SJCRH30 (cell line): ENCODE measurements around the gene KLHL4. TPM values are rescaled to one million over a fixed set of nuclear protein-coding genes. Genes with fewer than 3 reads are reported as not detected.
A peak's percentile ranks its signal among the peaks of the same experiment; 100 is the strongest.
"Not testable (repeated sequence)": the region's sequence is repeated elsewhere in the genome, so short reads cannot be mapped to it uniquely, and the experiment has no call there.

Source experiments
- DNase-seq, 2 experiments: peaks; one replicate each; pipeline ENCODE4 v3.0.0-alpha.2; 2015 to 2020
- H3K27ac ChIP-seq: fragments of 250-450 bp; sonication (Bioruptor Pico); 2 replicates; pipeline ENCODE4 v1.5.1; 2020; ENCODE audit warnings: mild to moderate bottlenecking, moderate library complexity
- H3K27me3 ChIP-seq: fragments of 250-450 bp; sonication (Bioruptor Pico); 2 replicates; pipeline ENCODE4 v1.5.1; 2020; ENCODE audit warnings: mild to moderate bottlenecking, moderate library complexity
- H3K36me3 ChIP-seq: fragments of 250-450 bp; sonication (Bioruptor Pico); 2 replicates; pipeline ENCODE4 v1.5.1; 2020; ENCODE audit warnings: mild to moderate bottlenecking, moderate library complexity
- H3K4me1 ChIP-seq: fragments of 250-450 bp; sonication (Bioruptor Pico); 2 replicates; pipeline ENCODE4 v1.5.1; 2020; ENCODE audit warnings: mild to moderate bottlenecking, moderate library complexity
- H3K4me3 ChIP-seq: fragments of 250-450 bp; sonication (Bioruptor Pico); 2 replicates; pipeline ENCODE4 v1.5.1; 2020; ENCODE audit warnings: mild to moderate bottlenecking, moderate library complexity
- H3K9me3 ChIP-seq: fragments of 250-450 bp; sonication (Bioruptor Pico); replicated peaks from 2 replicates; pipeline ENCODE4 v1.5.1; 2020; ENCODE audit warnings: mild to moderate bottlenecking, moderate library complexity
- total RNA-seq: library from RNA; depleted of rRNA; stranded (reverse); fragments of >200 nt; shearing (Covaris generic); gene quantifications from 2 replicates; pipeline ENCODE4 v1.2.3, GENCODE V29; 2014

The KLHL4 gene
- total RNA-seq, 1 experiment from 2014 or later, result 0.20 TPM

- no peaks in the 10 kb centered on the region for H3K27me3 ChIP-seq
- no peak for DNase-seq
- H3K36me3 ChIP-seq, result no peaks in the 10 kb centered on the region
These were observed 64.9 kb downstream of the KLHL4 start for GRCh38 chrX:87582453-87582852.

GRCh38 chrX:87583679-87584078, 66.1 kb downstream of the KLHL4 start:
- Histone ChIP-seq H3K27ac (no peak overlapping the region), H3K9me3 (no peaks in the 10 kb centered on the region), H3K4me1 (no peaks in the 10 kb centered on the region), H3K4me3 (no peak overlapping the region), H3K36me3 (no peaks in the 10 kb centered on the region), H3K27me3 (no peaks in the 10 kb centered on the region)
- DNase-seq, result peak; percentile 44 to 73

More at GRCh38 chrX:87582453-87582852, 64.9 kb downstream of the KLHL4 start:
- H3K4me3 ChIP-seq, result no peak overlapping the region
- H3K27ac ChIP-seq, result no peak overlapping the region
- H3K9me3 ChIP-seq, result no peaks in the 10 kb centered on the region
- no peaks in the 10 kb centered on the region for H3K4me1 ChIP-seq

GRCh38 chrX:87616371-87616770, 98.8 kb downstream of the KLHL4 start:
- no peaks in the 10 kb centered on the region for H3K27me3 ChIP-seq
- H3K4me3 ChIP-seq, result no peak overlapping the region
- H3K9me3 ChIP-seq, result no peaks in the 10 kb centered on the region
- no peak overlapping the region for H3K27ac ChIP-seq
- peak in 1 of 2 experiments; percentile 8 for DNase-seq
- no peaks in the 10 kb centered on the region for H3K36me3 ChIP-seq
- no peaks in the 10 kb centered on the region for H3K4me1 ChIP-seq

GRCh38 chrX:87621697-87622096, 104.1 kb downstream of the KLHL4 start:
- H3K4me1 ChIP-seq, result no peaks in the 10 kb centered on the region

GRCh38 chrX:87626996-87627395, 109.4 kb downstream of the KLHL4 start:
- Histone ChIP-seq H3K36me3 (no peaks in the 10 kb centered on the region), H3K4me1 (no peaks in the 10 kb centered on the region), H3K27ac (no peak overlapping the region), H3K9me3 (no peaks in the 10 kb centered on the region), H3K4me3 (no peak overlapping the region), H3K27me3 (no peaks in the 10 kb centered on the region)
- DNase-seq, result no peak

More at GRCh38 chrX:87621697-87622096, 104.1 kb downstream of the KLHL4 start:
- peak; percentile 29 to 65 for DNase-seq
- Histone ChIP-seq H3K36me3 (no peaks in the 10 kb centered on the region), H3K27ac (peak overlapping the region; percentile 26; the same call in 1 of the 2 replicates), H3K27me3 (no peaks in the 10 kb centered on the region), H3K4me3 (no peak overlapping the region), H3K9me3 (no peaks in the 10 kb centered on the region)

GRCh38 chrX:87634361-87634760, 116.8 kb downstream of the KLHL4 start:
- Histone ChIP-seq H3K36me3 (no peaks in the 10 kb centered on the region), H3K4me1 (peaks cover 14% of the 10 kb centered on the region), H3K9me3 (no peaks in the 10 kb centered on the region; the same call in 1 of the 2 replicates), H3K27me3 (no peaks in the 10 kb centered on the region), H3K4me3 (no peak overlapping the region), H3K27ac (no peak overlapping the region)
- no peak for DNase-seq

- no peaks in the 10 kb centered on the region for H3K27me3 ChIP-seq
- no peaks in the 10 kb centered on the region; the same call in 1 of the 2 replicates for H3K9me3 ChIP-seq
- peak overlapping the region; percentile 35 for H3K4me3 ChIP-seq
- H3K36me3 ChIP-seq, result no peaks in the 10 kb centered on the region
- H3K27ac ChIP-seq, result peak overlapping the region; percentile 72
- peaks cover 19% of the 10 kb centered on the region for H3K4me1 ChIP-seq
- peak; percentile 95 for DNase-seq
These were observed 118.9 kb downstream of the KLHL4 start for GRCh38 chrX:87636533-87636932.

GRCh38 chrX:87641439-87641838, 123.8 kb downstream of the KLHL4 start:
- H3K9me3 ChIP-seq, H3K27me3 ChIP-seq, H3K36me3 ChIP-seq, H3K4me3 ChIP-seq: not testable (repeated sequence)
- H3K27ac ChIP-seq, result peak overlapping the region; percentile 24; the same call in 1 of the 2 replicates
- peaks cover 18% of the 10 kb centered on the region for H3K4me1 ChIP-seq
- DNase-seq, result peak in 1 of 2 experiments; percentile 14

- Histone ChIP-seq H3K27ac (no peak overlapping the region), H3K27me3 (no peaks in the 10 kb centered on the region)
These were observed 144.2 kb downstream of the KLHL4 start for GRCh38 chrX:87661761-87662160.

GRCh38 chrX:87663421-87663820, 145.8 kb downstream of the KLHL4 start:
- Histone ChIP-seq H3K27me3 (no peaks in the 10 kb centered on the region), H3K4me3 (no peak overlapping the region), H3K27ac (no peak overlapping the region), H3K9me3 (no peaks in the 10 kb centered on the region), H3K36me3 (no peaks in the 10 kb centered on the region), H3K4me1 (no peaks in the 10 kb centered on the region)
- DNase-seq, result no peak

More at GRCh38 chrX:87661761-87662160, 144.2 kb downstream of the KLHL4 start:
- Histone ChIP-seq H3K9me3 (no peaks in the 10 kb centered on the region), H3K4me1 (no peaks in the 10 kb centered on the region), H3K36me3 (no peaks in the 10 kb centered on the region), H3K4me3 (no peak overlapping the region)
- DNase-seq, result no peak

GRCh38 chrX:87664381-87664780, 146.8 kb downstream of the KLHL4 start:
- H3K27ac ChIP-seq, result no peak overlapping the region
- no peaks in the 10 kb centered on the region for H3K9me3 ChIP-seq
- peak in 1 of 2 experiments; percentile 67 for DNase-seq
- no peaks in the 10 kb centered on the region for H3K36me3 ChIP-seq
- no peak overlapping the region for H3K4me3 ChIP-seq
- no peaks in the 10 kb centered on the region for H3K4me1 ChIP-seq
- H3K27me3 ChIP-seq, result no peaks in the 10 kb centered on the region

GRCh38 chrX:87679849-87680248, 162.2 kb downstream of the KLHL4 start:
- Histone ChIP-seq H3K4me3 (no peak overlapping the region), H3K27ac (no peak overlapping the region), H3K9me3 (no peaks in the 10 kb centered on the region), H3K4me1 (no peaks in the 10 kb centered on the region), H3K27me3 (no peaks in the 10 kb centered on the region), H3K36me3 (no peaks in the 10 kb centered on the region)
- DNase-seq, result no peak

- H3K9me3 ChIP-seq, result no peaks in the 10 kb centered on the region; the same call in 1 of the 2 replicates
- no peaks in the 10 kb centered on the region for H3K36me3 ChIP-seq
- DNase-seq, result no peak
- H3K27me3 ChIP-seq, result no peaks in the 10 kb centered on the region
- no peak overlapping the region for H3K27ac ChIP-seq
- H3K4me1 ChIP-seq, result no peaks in the 10 kb centered on the region
- H3K4me3 ChIP-seq, result no peak overlapping the region
These were observed 170.1 kb downstream of the KLHL4 start for GRCh38 chrX:87687703-87688102.

- DNase-seq, H3K27me3 ChIP-seq, H3K36me3 ChIP-seq, H3K4me3 ChIP-seq, H3K27ac ChIP-seq, H3K4me1 ChIP-seq, H3K9me3 ChIP-seq: not testable (repeated sequence)
These were observed 170.6 kb downstream of the KLHL4 start for GRCh38 chrX:87688113-87688748.

- not testable (repeated sequence) for H3K36me3 ChIP-seq, H3K27ac ChIP-seq, H3K9me3 ChIP-seq, H3K4me3 ChIP-seq, H3K27me3 ChIP-seq, DNase-seq, H3K4me1 ChIP-seq
These were observed 171.6 kb downstream of the KLHL4 start for GRCh38 chrX:87689218-87689617.

GRCh38 chrX:87693204-87693603, 175.6 kb downstream of the KLHL4 start:
- Histone ChIP-seq H3K4me1 (no peaks in the 10 kb centered on the region), H3K36me3 (no peaks in the 10 kb centered on the region), H3K4me3 (no peak overlapping the region), H3K27me3 (no peaks in the 10 kb centered on the region), H3K27ac (no peak overlapping the region), H3K9me3 (no peaks in the 10 kb centered on the region; the same call in 1 of the 2 replicates)
- no peak for DNase-seq
